ENCODE data around the gene CNTN5.
"Not testable (repeated sequence)": the region's sequence is repeated elsewhere in the genome, so short reads cannot be mapped to it uniquely, and the experiment has no call there.

Gene CNTN5

DNA sequence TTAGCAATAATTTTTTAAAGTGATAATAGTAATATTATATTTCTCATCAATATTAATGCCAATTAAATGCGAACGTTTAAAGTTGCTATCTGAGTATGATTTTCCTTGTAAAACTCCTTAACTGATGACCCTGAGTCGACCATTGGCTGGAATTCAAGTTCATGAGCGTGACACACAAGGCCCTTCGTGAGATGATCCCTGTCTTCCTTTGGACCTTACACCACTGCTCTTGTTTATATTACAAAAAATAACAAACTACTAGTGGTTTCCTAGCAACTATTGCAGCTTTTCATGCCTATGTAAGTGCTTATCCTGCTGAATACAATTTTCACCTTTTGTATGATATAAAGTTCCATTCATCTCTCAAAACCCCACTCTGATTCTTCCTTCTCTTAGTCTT lies 752.9 kb downstream of the CNTN5 start:
- no peak for DNase-seq (ENCODE audit: low spot score)

DNA sequence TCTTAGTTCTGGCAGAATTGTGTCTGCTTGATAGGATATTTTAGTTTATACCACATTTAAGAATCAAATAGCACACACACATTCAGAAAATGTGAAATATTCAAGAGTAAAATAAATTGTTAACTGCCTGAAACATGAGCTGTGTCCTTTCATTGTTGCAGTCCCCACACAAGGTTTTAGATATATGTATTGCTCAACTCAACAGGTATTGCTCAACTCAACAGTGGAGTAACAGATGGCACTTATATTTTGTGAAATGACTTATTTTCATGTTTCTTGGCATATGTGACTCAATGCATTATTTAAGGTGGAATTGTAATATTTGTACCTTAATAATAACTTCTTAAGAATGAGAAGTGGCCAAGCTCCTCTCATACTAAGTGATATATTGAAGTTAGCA lies 760.3 kb downstream of the CNTN5 start:
- DNase-seq (ENCODE audit: low spot score): no peak

DNA sequence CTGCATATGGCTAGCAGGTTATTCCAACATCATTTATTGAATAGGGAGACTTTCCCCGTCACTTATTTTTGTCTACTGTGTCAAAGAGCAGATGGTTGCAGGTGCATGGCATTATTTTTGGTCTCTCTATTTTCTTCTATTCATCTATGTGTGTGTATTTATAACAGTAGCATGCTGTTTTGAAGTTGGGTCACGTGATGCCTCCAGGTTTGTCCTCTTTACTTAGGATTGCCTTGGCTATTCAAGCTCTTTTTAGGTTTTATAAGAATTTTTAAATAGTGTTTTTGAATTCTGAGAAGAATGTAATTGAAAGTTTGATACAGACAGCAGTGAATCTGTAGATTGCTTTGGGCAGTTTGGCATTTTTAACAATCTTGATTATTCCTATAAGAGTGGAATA lies 770.6 kb downstream of the CNTN5 start:
- DNase-seq (ENCODE audit: low spot score): no peak

DNA sequence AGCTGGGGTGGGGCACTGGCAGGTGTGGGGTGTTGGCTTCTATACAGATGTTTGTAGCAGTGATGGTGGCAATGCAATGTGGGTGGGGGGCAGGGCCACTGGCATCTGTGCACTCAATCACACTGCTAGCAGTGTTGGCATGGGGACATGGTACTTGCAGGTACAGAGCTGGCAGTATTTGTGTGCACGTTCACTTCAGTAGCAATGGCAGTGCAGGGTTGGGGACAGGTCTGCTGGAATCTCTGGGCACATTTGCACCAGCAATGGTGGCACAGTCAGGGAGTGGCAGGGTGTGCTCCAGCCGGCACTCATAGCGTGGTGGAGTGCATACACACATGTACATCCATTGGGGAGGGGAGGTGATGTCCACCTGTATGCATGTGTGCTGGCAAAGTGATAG lies 775.2 kb downstream of the CNTN5 start:
- no peak for DNase-seq (ENCODE audit: low spot score)

DNA sequence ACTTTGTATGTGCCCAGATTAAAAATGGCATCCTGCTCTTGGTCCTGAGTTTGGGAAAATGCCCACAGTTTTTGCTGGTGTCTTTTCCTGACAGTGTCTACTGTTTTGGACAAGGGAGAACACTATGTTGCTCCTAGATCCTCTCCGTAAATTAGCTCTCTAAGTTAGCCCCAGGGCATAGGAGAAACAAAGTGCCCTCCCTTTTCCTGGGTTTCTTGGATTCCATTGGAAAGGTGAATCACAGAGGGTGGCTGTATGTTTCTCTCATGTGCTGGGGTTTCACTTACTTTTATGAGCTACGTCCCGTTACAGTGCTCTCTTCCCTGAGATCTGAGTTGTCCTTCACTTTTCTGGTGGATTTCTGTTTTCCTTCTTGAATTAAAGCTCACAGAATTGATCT lies 782.8 kb downstream of the CNTN5 start:
- no peak for DNase-seq (ENCODE audit: low spot score)

DNA sequence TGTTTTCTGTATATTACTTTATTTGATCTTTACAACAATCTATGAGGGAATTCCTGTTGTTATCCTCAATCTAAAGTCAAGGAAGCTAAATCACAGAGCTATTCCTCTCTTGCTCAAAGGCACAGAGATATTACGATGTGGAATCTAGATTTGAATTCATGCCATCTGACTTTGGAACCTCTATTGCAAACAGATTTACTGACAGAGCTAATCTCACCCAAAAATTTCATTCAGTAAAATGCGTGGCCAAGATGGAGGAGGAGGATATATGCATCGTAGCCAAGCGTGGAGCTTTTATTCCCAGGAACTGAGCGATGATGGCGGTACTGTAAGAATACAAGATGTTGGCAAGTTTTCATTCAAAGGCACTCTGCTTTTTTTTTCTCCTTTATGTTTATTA lies 791.8 kb downstream of the CNTN5 start:
- no peak for DNase-seq (ENCODE audit: low spot score)

DNA sequence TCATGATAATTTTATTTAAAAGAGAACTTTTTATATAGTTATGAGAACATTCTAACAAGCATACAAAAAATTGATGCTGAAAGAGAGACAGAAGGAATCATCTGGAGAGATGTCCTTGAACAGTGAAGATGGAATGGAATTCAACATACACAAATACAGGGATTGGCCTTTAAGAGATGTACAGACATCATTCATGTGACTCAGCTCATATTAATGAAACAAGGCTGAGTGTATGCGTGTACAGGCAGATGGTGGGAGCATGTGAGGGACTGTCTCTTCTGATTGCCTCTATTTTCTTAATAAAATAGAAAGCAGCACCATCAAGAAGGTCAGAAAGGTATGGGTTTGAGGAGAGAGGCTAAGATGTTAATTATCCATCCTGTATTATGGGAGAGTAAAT lies 793.3 kb downstream of the CNTN5 start:
- DNase-seq (ENCODE audit: low spot score): no peak

DNA sequence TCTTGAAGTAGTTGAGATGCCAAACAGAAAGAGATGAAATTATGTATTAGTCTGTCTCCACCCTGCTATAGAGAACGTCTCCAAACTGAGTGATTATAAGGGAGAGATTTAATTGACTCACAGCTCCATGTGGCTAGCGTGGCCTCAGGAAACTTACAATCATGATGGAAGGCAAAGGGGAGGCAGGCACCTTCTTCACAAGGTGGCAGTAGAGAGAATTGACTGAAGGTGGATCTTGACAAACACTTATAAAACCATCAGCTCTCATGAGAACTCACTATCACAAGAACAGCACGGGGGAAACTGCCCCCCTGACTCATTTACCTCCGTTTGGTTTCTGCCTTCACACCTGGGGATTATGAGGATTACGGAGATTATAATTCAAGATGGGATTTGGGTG lies 794.0 kb downstream of the CNTN5 start:
- no peak for DNase-seq (ENCODE audit: low spot score)

DNA sequence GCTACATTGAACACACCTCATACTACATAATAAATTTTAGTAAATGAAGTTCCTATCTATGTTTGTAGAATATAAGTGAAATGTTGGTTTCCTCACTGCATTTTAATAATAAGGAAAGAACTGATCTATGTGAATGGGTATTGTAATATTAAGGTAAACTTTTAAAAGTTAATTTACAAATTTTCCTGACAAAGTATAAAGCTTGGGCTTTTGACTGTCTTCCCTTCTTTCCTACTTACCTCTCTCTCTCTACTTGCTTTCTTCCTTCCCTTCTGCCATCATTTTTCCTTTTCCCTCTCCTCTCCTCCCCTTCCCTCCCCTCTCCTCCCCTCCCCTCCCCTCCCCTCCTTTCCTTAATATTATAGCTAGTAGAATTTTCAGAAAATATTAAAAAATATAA lies 798.2 kb downstream of the CNTN5 start:
- DNase-seq (ENCODE audit: low spot score): no peak

DNA sequence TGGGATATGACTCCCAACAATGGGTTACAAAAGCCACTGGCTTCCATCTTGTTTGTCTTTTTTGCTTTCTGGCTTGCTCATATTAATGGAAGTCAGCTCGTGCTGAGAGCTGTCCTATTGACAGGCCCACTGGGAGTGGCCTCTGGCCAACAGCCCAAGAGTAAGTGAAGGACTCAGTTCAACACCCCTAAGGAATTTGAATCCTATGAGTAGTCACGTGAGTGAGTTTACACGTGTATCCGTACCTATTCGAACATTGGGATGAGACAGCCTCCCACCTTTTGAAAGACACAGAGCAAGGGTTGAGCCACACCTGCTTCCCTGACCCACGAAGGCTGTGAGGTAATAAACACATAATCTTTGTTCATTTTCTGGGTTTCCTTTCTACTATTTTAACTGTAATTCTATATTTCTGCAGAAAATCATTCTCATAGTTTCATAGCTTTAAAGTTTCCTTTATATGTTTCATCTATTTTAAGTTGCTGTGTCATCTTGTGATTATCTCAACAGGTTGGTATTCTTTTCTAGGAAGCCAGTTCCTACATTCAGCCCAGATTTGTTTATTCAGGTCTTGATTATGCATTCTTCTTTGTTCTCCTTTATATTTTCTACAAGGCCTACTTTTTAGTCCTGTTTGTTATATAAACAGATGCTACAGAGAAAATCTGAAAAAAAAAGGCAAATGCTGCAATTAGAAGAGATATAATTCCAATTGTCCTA lies 802.3 kb downstream of the CNTN5 start:
- peak; percentile 3 for DNase-seq (ENCODE audit: low spot score)

DNA sequence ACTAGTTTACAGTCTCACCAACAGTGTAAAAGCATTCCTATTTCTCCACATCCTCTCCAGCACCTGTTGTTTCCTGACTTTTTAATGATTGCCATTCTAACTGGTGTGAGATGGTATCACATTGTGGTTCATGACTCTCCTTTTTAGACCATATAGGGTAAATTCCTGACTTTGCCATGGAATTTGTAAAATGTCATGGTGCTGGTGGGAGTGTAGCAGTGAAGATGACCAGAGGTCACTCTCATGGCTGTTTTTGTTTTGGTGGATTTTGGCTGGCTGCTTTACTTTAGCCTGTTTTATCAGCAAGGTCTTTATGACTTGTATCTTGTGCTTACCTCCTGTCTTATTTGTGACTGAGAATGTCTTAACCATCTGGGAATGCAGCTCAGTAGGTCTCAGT lies 816.0 kb downstream of the CNTN5 start:
- not testable (repeated sequence) for DNase-seq (ENCODE audit: low spot score)

DNA sequence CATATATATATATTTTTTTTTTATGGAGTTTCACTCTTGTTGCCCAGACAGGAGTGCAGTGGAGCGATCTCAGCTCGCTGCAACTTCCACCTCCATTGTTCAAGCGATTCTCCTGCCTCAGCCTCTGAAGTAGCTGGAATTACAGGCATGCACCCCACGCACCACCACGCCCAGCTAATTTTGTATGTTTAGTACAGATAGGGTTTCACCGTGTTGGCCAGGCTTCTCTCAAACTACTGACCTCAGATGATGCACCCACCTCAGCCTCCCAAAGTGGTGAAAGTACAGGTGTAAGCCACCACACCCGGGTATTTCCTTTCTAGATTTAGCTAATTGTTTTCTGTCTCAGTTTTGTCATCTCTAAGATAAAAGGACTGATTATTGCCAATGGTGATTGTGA lies 821.1 kb downstream of the CNTN5 start:
- no peak for DNase-seq (ENCODE audit: low spot score)

DNA sequence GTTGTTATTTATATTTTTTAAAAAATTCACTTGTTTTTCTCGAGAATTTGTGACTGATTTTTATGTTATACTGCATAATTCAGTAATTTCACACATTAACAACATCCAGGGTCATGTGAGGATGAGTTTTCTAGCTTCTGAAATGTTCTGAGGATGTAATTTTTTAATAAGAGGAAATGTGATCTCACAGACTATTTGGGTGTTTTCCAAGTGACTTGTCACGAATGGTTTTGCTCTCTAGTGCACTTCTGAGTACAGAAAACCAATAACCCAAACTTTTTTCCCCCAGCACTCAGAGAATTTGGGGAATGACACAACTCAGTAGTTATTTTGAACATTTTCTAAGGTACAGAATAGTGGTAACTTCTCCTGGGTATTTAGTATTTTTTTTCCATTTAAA lies 845.2 kb downstream of the CNTN5 start:
- DNase-seq (ENCODE audit: low spot score): no peak

DNA sequence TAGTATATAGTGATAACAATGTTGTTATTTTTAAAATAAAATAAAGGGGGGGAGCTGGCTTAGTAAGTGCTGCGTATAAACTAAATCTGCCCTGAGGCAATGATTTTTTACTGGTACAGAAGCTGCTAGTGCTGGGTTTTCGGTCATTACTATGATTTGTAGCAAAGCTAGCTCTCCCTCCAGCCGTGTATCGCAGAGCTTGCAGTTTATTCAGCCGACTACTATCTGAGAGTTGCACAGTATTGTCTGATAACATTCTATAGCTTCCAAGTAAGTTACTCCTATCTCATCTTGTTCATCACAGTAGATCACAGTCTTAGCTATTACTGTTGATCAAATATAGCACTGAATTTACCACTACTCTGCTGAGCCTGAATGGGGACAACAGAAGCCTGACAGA lies 860.9 kb downstream of the CNTN5 start:
- DNase-seq (ENCODE audit: low spot score): no peak

DNA sequence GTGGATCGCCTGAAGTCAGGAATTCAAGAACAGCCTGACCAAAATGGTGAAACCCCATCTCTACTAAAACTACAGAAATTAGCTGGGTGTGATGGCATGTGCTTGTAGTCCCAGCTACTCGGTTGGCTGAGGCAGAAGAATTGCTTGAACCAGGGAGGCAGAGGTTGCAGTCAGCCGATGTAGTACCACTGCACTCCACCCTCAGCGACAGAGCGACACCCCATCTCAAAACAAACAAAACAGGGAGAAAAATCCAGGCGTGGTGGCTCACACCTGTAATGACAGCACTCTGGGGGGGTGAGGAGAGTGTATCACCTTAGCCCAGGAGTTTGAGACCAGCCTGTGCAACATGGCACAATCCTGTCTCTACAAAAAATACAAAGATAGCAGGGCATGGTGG lies 864.0 kb downstream of the CNTN5 start:
- no peak for DNase-seq (ENCODE audit: low spot score)

DNA sequence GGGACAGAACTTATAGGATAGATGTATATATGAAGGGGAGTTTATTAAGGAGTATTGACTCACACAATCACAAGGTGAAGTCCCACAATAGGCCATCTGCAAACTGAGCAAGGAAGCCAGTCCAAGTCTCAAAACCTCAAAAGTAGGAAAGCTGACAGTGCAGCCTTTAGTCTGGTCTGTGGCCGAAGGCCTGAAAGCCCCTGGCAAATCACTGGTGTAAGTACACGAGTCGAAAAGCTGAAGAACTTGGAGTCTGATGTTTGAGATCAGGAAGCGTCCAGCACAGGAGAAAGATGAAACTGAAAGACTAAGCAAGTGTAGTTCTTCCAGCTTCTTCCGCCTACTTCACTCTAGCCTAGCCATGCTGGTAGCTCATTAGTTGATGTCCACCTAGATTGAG lies 866.7 kb downstream of the CNTN5 start:
- no peak for DNase-seq (ENCODE audit: low spot score)

DNA sequence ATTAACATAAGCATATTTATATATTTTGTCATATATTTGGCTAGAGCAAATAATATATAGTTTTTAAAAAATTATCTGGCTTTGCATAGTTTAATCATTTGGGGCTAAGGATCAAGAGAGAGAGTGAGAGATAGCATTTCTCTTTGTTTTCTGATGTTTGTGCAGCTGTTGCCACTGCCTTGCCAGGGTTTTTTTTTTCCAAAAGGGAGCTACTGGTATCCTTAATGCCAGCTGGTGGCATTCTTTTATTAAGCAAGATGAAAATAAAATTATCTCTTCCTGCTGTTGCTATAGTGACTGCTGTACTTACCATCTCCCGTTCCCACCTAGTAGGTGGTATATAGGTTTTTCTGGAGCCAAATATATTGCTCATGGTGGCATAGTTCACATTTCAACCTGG lies 873.1 kb downstream of the CNTN5 start:
- no peak for DNase-seq (ENCODE audit: low spot score)

DNA sequence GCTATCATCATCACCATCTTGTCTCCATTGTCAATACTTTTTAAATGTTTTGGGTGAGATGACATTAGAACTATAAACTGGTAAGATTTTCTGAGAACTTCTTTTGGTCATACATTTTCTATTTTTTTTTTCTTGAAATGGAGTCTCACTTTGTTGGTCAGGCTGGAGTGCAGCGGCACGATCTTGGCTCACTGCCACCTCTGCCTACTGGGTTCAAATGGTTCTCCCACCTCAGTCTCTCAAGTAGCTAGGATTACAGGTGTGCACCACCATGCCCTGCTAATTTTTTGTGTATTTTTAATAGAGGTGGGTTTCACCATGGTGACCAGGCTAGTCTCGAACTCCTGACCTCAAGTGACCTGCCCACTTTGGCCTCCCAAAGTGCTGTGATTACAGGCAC lies 880.4 kb downstream of the CNTN5 start:
- no peak for DNase-seq (ENCODE audit: low spot score)

DNA sequence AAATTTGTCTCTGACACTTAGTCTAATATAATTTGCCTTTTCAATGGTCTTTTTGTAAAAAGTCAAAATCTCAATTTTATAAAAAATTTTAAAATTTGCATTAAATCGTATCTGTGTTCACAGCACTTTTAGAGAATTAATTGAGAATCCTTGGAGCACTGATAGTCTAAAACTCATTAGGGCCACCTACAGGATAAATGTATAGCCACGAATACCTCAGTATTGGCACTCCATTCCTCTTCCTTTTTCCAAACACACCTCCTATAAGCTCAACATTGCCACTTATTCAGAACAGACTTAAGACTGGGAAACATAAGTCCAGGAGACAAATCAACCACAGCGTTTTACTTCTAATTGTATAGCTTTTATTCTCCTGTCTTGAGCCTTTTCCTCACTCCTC lies 890.4 kb downstream of the CNTN5 start:
- peak; percentile 18 for DNase-seq (ENCODE audit: low spot score)

DNA sequence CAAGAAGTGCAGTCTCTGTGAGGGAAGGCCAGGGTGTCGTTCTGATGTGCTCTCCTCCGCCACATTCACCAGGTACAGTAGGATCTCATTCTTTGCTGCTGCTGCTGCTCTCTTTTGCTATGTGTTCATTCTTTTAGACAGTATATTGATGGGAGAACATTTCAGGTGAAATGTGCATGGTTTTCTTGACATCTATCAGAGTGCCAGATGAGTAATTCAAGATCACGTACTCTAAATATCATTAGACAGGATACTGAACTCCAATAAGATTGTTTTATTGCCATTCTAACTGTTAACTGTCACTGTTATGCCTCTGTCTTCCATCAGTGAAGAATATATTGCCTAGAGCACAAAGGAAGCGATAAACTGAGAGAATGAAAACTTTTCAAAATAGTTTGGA lies 895.3 kb downstream of the CNTN5 start:
- DNase-seq (ENCODE audit: low spot score): no peak

DNA sequence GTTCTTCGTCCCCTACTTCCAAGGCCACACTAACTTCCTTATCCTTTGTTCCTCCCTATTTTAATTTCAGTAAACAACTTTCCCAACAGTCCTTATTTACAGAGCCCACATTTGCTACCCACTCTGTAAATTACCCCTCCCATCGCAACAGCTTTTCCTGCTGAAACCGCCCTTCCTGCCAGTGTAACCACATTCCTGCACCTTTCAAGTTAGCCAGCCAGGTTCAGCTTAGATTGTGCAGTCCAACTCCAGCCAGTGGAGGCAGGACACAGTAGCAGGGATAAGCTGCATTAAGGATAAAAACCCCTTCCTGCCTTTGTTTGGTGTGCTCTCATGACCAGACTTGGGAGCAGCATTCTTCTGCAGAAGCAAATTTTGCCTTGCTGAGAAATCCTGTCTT lies 898.0 kb downstream of the CNTN5 start:
- DNase-seq (ENCODE audit: low spot score): no peak

DNA sequence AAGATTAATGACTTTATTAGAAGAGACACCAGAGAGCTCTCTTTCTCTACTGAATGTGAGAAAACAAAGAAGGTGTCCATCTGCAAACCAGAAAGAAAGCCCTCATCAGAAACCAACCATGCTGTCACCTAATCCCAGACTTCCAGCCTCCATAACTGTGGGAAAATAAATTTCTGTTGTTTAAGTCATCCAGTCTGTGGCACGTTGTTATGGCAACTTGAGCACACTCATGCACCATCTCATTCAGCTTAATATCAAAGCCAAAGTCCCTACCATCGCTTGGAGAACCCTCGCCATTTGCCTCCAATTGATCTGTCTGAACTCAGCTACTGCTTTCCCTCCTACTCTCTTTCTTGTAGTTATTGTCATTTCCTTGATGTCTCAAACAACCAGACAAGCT lies 900.2 kb downstream of the CNTN5 start:
- no peak for DNase-seq (ENCODE audit: low spot score)

DNA sequence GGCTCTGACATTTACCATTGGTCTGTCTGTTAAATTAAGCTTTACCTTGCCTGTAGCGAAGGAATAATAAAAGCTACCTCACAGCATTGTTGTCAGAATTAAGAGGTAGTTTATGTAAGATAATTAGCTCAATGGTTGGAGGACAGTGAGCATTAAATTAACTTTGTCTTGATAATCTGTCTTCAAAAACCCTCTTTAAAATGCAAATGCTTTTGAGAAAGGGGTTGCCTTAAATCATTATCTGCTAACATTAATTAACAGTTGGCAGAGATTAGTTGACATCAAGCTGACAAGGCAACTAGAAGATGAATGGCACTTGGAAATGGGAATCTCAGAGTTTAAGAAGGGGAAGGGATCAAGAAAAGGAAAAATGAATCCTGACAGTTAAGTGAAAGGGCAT lies 905.2 kb downstream of the CNTN5 start:
- DNase-seq (ENCODE audit: low spot score): no peak

DNA sequence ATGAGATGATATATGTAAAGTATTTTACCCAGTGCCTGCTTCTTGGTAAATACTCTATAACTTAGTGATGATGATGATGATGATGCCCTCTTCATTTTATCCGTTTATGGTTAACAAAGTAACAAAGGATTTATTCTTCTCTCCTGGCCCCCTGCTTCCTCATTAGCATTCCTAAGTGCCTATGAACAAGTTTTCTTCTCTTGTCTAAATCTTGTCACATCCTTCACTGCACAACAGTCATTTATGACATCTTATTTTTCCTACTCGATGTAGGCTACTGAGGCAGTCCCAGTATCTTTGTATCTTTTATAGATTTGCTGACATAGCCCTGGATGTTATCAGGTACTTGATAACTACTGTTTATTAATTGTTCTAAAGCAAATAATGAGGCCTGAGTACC lies 911.9 kb downstream of the CNTN5 start:
- DNase-seq (ENCODE audit: low spot score): no peak

DNA sequence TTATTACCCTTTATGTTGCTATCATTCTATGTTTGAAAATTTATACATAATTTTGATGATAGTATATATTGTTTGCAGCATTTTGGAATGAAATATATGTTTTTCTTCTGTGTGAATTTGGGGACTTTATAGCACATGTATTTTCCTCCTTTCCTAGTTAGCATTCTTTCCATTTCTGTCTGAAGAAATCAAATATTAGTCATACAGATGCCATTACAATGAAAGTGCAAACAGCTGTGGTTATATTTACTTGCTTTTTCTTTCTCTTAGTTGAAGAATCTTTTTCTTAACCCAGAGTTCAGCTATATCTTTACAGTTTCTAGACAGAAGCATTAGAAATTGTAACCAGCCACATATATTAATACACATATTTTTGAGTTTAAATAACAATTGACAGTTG lies 913.3 kb downstream of the CNTN5 start:
- DNase-seq (ENCODE audit: low spot score): no peak

All from iPS-NIHi11 (cell line).